ENCODE results near the gene SUPT3H.

The SUPT3H gene

DNA sequence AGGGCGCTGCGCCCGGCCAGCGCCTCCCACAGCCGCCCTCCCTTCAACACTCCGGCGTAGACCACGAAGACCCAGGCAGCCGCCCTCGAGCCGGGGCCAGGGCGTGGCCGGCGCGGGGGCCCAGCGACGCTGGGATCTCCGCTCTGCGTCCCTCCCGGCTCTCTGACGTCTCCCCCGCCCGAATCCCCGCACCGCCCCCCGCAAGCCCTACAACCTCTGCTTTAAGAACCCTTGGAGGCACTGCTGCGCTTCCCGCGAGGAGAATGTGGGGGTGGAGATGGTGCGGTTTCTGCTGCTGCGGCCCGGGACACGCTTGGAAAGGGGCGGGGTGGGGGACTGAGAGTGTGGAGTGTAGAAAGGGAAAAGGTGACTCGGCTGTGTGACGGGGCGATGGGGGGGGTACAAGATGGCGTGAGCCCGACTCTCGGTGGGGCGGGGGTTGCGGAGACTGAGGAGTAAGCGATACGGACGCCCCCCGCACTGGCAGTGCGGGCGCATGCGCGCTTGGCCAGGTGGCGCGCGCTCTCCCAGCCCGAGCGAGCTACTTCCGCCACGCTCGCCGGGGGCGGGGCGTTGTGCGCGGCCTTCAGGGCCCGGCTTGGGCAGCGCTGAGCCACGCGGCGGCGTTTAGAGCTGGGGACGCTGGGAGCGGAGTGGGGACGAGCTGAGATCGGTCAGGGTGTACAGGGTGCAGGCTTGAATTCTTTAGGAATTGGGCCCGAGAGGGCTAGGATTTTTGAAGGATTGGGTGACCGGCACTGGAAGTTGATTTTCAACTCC lies at the start of gene SUPT3H:
TSS of gene SUPT3H (minus strand) at position 381 of the 780 bp plus-strand sequence.
- no peaks in the 10 kb centered on the region for H3K36me3 Mint-ChIP-seq
- peak within 1 kb of the TSS; percentile 100 for H3K27ac Mint-ChIP-seq
- peak within 1 kb of the TSS; percentile 98 for H3K4me3 Mint-ChIP-seq
- no peaks in the 10 kb centered on the region for H3K27me3 Mint-ChIP-seq
- H3K9me3 Mint-ChIP-seq, result no peaks in the 10 kb centered on the region
- H3K4me1 Mint-ChIP-seq, result peaks cover 25% of the 10 kb centered on the region

DNA sequence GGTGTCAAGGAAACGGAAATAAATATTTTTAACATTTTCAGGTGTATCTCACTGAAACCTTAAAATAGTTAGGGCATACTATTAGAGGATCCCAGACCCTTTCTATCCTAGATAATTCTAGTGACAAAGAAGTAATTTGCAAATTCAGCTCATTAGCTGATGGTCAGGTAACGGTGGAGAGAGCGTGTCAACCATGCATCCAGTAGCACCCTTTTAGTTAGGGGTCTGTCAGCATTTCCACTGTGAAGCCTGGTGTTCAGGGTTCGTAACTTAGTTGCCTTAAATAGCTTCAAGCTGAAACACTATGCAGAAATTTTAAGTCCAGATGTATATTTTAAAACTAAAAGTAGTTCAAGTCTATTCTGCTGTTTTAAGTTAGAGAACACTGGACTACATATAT lies 48.5 kb upstream of the SUPT3H start:
- H3K9me3 Mint-ChIP-seq, result no peaks in the 10 kb centered on the region
- H3K27me3 Mint-ChIP-seq, result peaks cover 12% of the 10 kb centered on the region
- peaks cover 2% of the 10 kb centered on the region for H3K36me3 Mint-ChIP-seq
- H3K27ac Mint-ChIP-seq, result no peak overlapping the region
- no peak overlapping the region for H3K4me3 Mint-ChIP-seq
- peaks cover 42% of the 10 kb centered on the region for H3K4me1 Mint-ChIP-seq

DNA sequence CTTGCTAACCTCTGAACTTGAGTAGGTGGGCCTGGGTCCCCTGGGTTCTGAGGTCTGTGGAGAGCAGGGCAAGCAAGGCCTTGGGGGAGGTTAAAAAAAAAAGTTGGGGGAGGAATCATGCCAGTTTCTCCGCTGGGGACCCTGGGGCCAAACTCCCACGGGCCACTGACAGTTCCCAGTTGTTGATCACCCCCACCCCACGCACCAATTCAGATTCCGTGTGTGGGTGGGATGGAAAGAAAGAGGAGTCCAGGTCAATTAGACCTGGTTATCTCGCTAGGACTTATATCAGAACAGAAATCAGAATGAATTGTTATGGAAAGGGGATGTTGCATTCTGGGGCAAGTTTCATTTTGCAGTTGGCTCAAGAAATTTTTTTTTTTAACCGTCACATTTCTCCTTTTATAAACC lies 46.7 kb upstream of the SUPT3H start:
- Mint-ChIP-seq H3K36me3 (peaks cover 2% of the 10 kb centered on the region), H3K4me3 (peak overlapping the region; percentile 94), H3K27ac (peak overlapping the region; percentile 23), H3K27me3 (peaks cover 16% of the 10 kb centered on the region), H3K9me3 (no peaks in the 10 kb centered on the region), H3K4me1 (peaks cover 54% of the 10 kb centered on the region)

DNA sequence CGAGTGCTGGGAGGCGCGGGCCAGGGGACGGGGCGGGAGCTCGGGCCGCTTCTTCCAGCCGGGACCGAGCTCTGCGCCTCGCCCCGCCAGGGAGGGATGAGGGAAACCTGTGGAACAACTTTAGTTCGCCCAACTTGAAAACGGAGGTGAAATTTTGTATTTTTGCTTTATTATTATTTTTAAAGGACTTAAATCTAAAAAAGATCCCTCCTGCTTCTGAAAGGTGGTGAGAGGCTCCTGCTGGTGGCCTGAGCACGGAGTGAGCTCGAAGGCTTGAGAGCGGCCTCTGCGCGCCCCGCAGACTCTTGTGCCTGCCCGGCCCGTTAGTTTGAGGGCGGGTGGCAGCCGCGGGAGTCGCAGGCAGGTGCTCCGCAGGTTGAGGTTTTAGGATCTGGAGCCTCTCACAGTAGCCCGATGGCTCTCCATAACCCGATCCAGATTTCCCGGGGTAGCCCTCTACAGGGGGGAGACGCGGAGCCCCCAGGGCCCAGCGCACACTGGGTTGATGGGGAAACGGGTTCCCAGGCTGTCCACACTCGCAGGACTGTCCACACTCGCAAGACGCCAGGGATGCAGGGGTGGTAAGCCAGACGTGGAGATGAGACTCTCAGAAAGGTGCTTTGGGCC lies 46.2 kb upstream of the SUPT3H start:
- Mint-ChIP-seq H3K4me1 (peaks cover 58% of the 10 kb centered on the region), H3K27ac (no peak overlapping the region), H3K9me3 (no peaks in the 10 kb centered on the region), H3K36me3 (peaks cover 2% of the 10 kb centered on the region), H3K4me3 (peak overlapping the region; percentile 94), H3K27me3 (peaks cover 19% of the 10 kb centered on the region)

DNA sequence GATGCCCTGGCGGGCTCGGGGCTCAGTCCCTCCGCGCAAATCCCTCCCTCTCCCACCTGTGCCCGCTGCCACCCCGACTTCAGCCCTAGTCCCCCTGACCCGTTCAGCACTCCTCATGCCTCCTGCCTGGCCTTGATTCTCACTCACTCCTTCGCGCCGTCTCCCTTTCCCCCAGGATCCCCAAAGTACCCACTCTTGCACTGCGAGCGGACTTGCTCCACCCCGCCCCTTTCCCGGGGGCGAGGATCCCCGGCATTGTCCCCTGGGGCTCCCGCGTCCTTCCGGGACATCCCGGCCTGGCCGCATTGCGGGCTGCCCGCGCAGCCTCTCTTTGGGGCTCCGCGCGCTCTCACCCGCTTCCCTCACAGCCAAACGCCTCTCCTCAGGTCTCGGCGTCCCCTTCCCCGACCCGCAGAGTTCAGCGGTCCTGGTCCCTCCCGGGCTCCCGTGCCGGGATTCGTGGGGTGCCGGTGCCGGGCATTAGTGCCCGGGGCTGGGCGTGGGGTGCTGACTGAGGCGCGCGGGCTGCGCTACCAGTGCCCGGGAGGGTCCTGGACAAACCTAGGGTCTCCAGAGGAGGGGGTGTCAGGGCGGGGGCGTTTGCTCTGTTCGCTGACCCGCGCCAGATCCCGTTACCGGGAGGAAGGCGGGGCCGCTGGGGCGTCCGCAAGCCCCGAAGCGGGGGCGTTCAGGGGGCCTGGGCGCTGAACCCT lies 45.5 kb upstream of the SUPT3H start:
- Mint-ChIP-seq H3K9me3 (no peaks in the 10 kb centered on the region), H3K4me1 (peaks cover 51% of the 10 kb centered on the region), H3K27me3 (peaks cover 18% of the 10 kb centered on the region), H3K36me3 (peaks cover 2% of the 10 kb centered on the region), H3K27ac (peak overlapping the region; percentile 84), H3K4me3 (peak overlapping the region; percentile 94)

DNA sequence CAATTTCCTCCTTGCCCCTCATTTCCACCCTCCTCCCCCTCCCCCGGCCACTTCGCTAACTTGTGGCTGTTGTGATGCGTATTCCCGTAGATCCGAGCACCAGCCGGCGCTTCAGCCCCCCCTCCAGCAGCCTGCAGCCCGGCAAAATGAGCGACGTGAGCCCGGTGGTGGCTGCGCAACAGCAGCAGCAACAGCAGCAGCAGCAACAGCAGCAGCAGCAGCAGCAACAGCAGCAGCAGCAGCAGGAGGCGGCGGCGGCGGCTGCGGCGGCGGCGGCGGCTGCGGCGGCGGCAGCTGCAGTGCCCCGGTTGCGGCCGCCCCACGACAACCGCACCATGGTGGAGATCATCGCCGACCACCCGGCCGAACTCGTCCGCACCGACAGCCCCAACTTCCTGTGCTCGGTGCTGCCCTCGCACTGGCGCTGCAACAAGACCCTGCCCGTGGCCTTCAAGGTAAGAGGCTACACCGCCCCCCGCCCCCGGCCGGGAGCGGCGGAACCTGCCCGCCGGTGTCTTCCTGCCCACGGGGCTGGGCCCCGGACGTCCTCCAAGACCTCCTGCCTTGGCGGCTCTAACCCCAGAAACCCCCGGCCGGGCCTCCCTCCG lies 44.9 kb upstream of the SUPT3H start:
- Mint-ChIP-seq H3K36me3 (peaks cover 2% of the 10 kb centered on the region), H3K4me3 (peak overlapping the region; percentile 94), H3K27ac (peak overlapping the region; percentile 91), H3K4me1 (peaks cover 44% of the 10 kb centered on the region), H3K9me3 (no peaks in the 10 kb centered on the region), H3K27me3 (peaks cover 18% of the 10 kb centered on the region)

DNA sequence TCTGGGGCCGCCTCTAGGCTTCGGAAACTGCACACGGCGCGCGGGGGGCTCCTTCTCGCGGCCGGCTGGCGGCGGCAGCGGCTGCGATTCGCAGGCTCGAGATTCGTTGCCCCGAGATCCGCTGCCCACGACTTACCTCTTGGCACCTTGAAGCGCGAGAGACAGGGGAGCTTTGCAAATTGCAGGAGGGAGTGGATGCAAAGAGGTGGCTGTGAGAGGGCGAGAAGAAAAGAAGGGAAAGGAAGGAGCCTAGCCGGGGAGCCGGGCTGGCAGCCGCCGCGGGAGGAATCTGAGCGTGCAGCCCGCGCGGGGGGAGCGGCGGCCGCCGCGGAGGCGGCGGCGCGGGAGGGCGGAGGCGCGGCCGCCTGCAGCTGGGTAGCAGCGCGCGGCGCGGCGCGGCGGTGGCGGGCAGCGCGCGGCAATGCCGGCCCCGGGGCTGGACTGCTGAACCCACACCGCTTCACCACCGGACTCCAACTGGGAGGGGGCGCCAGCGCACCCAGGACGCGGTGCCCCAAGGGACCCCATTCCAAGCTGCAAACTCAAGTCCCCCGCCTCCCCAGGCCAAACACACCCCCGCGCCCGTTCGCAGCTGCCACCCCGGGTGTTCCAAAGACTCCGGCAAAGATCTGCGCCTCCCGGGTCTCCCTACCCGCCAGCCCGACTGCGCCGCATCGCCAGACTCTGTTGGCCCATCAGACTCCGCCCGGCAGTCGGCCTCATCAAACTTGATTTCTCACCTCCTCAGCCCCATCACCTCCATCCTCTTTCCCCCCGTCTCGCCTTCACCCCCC lies 44.2 kb upstream of the SUPT3H start:
- Mint-ChIP-seq H3K27ac (peak overlapping the region; percentile 91), H3K36me3 (peaks cover 2% of the 10 kb centered on the region), H3K9me3 (no peaks in the 10 kb centered on the region), H3K27me3 (peaks cover 18% of the 10 kb centered on the region), H3K4me3 (peak overlapping the region; percentile 95), H3K4me1 (peaks cover 46% of the 10 kb centered on the region)

DNA sequence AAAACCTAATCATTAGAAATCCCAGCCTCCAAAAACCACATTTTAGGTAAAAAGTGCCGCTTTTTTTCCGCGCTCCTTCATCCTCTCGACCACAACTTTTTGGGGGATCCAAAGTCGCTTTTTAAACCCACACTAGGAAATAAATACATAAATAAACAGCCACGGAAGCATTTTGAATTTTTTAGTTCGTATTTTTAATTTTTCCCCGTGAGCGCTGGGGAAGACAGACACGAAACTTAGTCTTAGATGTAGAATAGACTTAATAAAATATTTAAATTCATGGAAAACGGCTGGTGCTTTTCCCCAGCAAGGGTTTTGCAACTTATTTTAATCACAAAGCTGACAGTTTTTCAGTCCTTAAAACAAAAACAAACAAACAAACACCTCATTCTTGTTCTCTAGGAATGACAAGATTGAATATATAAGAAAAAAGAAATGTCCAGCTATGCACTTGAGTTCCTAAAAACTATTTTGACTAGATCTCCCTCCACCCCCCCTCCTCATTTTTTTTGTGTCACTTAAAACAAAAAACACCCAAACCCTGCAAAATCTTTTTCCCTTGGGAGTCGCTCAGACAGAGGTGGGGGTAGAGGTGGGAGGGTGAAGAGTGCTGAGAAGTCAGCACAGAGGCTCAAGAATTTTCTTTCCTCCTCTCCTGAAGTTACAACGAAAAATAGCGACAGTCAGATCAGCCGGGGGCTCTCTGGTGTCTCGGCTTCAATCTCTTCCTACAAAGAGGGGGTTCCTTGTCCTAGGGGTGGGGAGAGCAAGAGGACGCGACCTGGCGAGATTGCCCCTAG lies 43.4 kb upstream of the SUPT3H start:
- peaks cover 51% of the 10 kb centered on the region for H3K4me1 Mint-ChIP-seq
- H3K4me3 Mint-ChIP-seq, result peak overlapping the region; percentile 95
- peaks cover 2% of the 10 kb centered on the region for H3K36me3 Mint-ChIP-seq
- H3K27ac Mint-ChIP-seq, result peak overlapping the region; percentile 93
- H3K9me3 Mint-ChIP-seq, result no peaks in the 10 kb centered on the region
- H3K27me3 Mint-ChIP-seq, result peaks cover 21% of the 10 kb centered on the region

DNA sequence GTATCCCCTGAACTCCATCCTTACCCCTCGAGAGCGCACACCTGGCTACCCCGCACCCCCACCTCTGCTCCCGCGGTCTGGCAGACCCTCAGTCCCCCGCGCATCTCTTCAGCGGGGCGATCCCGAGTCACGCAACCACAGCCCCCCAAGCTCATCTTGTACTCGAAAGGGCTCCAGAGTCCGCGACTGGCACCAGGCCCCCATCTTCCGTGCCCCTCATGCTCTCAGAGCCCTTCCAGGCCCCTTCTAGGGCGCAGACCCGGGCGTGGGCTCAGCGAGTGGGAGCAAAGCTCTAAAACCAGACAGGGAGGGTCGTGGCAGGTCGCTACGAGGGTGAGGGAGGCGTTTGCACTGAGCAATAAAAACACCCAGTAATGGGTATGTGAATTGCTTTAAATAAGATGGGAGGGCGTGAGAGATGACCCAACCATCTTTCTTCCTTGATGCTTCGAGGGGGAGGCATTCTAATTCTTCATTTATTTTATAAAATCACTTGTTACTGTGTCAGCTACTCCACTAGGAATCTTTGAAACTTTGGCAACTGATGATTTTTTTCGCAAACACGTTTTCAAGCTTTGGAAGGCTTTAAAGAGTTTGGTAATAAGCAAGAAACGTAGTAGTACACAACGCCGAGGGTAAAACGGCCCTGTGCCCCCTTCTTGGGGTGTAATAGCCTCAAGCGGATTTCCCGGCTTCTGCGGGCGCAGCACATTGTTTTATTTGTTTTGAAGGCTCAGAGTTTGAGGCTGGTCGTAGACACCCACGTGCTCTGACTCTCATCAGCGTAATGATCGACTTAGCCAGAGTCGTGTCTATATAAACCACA lies 42.6 kb upstream of the SUPT3H start:
- Mint-ChIP-seq H3K27me3 (peaks cover 25% of the 10 kb centered on the region), H3K4me3 (peak overlapping the region; percentile 95), H3K36me3 (peaks cover 2% of the 10 kb centered on the region), H3K27ac (peak overlapping the region; percentile 93), H3K4me1 (peaks cover 58% of the 10 kb centered on the region), H3K9me3 (no peaks in the 10 kb centered on the region)

DNA sequence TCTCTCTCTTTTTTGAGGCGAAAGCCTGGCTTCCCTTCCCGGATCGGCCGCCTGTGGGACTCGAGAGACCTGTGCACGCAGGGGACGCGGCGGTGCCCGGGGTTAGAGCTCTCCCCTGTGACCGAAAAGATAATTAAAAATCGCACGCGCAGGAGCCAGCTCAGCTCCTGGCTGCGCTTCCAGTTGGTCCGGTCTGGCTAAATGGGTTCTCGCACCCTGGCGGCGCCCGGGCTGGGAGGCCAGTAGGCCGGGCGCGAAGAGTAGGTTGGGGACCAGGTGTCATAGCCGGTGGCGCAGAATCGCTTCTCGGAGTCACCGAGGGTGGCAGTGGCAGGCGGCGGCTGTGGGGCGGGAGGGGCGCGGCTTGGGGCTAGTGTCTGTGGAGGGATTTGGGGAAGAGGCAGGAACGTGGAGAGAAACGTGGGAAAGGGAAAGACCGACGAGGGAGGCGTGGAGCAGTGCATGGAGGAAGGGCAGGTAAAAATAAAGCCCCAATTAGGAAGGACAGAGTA lies 41.9 kb upstream of the SUPT3H start:
- Mint-ChIP-seq H3K27ac (peak overlapping the region; percentile 93), H3K36me3 (peaks cover 2% of the 10 kb centered on the region), H3K9me3 (no peaks in the 10 kb centered on the region), H3K27me3 (peaks cover 21% of the 10 kb centered on the region), H3K4me3 (peak overlapping the region; percentile 95), H3K4me1 (peaks cover 53% of the 10 kb centered on the region)

DNA sequence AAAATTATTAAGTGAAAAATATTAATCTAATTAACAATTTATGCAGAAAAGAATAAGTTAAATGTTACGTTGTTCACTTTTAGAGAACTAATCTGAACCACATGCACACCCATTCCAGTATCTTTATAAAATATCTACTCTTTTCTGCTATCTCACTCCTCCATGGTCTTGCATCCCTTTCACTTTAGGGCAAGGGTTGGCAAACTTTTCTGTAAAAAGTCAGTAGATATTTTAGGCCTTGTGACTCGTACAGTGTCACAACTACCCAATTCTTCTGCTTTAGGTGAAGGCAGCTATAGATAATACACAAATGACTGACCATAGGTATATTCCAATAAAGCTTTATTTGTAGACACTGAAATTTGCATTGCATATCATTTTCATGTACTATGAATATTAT lies 39.7 kb upstream of the SUPT3H start:
- Mint-ChIP-seq H3K9me3 (no peaks in the 10 kb centered on the region), H3K4me3 (no peak overlapping the region), H3K36me3 (peaks cover 2% of the 10 kb centered on the region), H3K27me3 (peaks cover 18% of the 10 kb centered on the region), H3K27ac (no peak overlapping the region), H3K4me1 (peaks cover 44% of the 10 kb centered on the region)

DNA sequence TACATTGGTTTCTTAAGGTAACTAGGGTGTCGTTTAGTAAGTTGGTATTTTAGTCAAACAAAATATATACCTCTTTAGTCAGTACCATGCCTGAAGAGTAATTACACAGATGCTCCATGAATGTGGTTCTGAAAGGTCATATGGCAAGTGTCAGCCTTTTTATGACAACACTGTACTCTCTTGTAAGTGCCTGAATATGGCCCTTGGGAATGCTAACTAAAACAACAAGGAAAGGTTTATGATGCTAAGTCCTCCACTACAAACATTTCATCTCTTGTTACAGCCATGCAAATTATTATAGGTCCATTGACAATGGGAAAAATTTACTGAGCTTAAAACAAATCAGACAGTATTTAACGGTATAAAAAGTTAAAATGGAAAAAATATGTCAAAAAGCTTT lies 39.0 kb upstream of the SUPT3H start:
- peaks cover 18% of the 10 kb centered on the region for H3K27me3 Mint-ChIP-seq

DNA sequence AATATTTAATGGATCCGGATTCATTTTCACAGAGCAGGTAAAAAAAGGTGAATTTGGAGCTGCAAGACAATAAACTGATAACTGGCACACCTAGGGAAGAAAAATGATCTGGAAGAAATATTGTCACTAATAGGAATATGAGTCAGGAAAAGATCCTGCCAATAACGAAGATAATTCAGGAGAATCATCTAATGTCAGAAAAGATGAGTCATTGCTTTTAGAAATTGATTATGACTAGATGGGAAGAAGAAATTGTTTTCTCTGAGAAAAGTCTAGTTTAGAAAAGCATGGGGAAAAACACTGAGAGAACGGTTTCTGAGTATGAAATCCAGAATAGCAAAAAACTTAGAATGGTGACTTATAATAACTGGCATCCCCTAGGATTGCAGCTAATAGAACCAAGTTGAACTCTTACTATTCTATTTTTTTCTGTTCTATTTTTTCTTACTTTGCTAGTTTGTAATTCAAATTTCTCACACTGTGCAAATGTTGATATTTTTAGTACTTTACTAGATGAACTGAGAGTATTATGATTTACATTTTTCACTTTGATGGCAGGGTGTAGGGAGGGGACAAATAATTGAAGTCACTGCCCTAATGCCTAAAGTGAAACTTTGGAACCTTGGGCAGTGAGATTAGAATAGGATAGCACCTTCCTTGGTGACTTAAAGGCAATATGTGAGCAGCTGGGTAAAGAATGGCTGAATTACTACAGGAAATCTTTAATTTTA lies 38.2 kb upstream of the SUPT3H start:
- H3K36me3 Mint-ChIP-seq, result no peaks in the 10 kb centered on the region
- no peaks in the 10 kb centered on the region for H3K9me3 Mint-ChIP-seq
- H3K4me1 Mint-ChIP-seq, result peaks cover 33% of the 10 kb centered on the region
- peaks cover 14% of the 10 kb centered on the region for H3K27me3 Mint-ChIP-seq
- no peak overlapping the region for H3K4me3 Mint-ChIP-seq
- H3K27ac Mint-ChIP-seq, result peak overlapping the region; percentile 15

More for the DNA sequence above, 39.0 kb upstream of the SUPT3H start:
- Mint-ChIP-seq H3K9me3 (no peaks in the 10 kb centered on the region), H3K4me3 (no peak overlapping the region), H3K36me3 (no peaks in the 10 kb centered on the region), H3K27ac (no peak overlapping the region), H3K4me1 (peaks cover 40% of the 10 kb centered on the region)

Measured in activated naive CD4-positive, alpha-beta T cell treated with anti-CD3 and anti-CD28 coated beads, Interleukin-2, amount 50 U/mL, for 24 hours (primary cell).